CD4-positive, alpha-beta memory T cell (primary cell): ENCODE measurements around the gene FOXC1. TPM values are rescaled to one million over a fixed set of nuclear protein-coding genes. Genes with fewer than 3 reads are reported as not detected.

Experiments used
- CTCF ChIA-PET: fragments of 350-600 bp; sonication (Branson Sonifier 250); formaldehyde crosslinking; loops from one replicate; lab custom pipeline; 2021; ENCODE audit warnings: inconsistent platforms; ENCODE audit not compliant: partially characterized antibody; lab: Charles Lee
- POLR2A ChIA-PET: fragments of 350-600 bp; sonication (Branson Sonifier 250); formaldehyde crosslinking; loops from one replicate; lab custom pipeline; 2021; ENCODE audit not compliant: partially characterized antibody; lab: Charles Lee
- DNase-seq, 5 donors: peaks; one replicate each; pipeline versions ENCODE4 v3.0.0 to v3.0.0-alpha.2; 2020 to 2022; ENCODE audit warnings: mixed read lengths in 1 of 5
- H3K27ac ChIP-seq: one replicate; pipeline ENCODE4 v1.7.0; 2013; ENCODE audit warnings: low read depth, low read length
- H3K27me3 ChIP-seq: 2 replicates; pipeline ENCODE4 v1.7.0; 2013; ENCODE audit warnings: mild to moderate bottlenecking, low read length, moderate library complexity; ENCODE audit not compliant: insufficient read depth
- H3K36me3 ChIP-seq: 2 replicates; pipeline ENCODE4 v1.7.0; 2013; ENCODE audit warnings: mild to moderate bottlenecking, low read length, moderate library complexity; ENCODE audit not compliant: insufficient read depth
- H3K4me1 ChIP-seq: 2 replicates; pipeline ENCODE4 v1.7.0; 2013; ENCODE audit warnings: mild to moderate bottlenecking, low read length, moderate library complexity; ENCODE audit not compliant: insufficient read depth
- H3K4me3 ChIP-seq, 2 donors: one replicate each; pipeline ENCODE4 v1.7.0; 2013; ENCODE audit warnings: low read length in 2 of 2, mild to moderate bottlenecking in 1 of 2
- H3K9me3 ChIP-seq, 2 donors: one replicate each; pipeline ENCODE4 v1.7.0; 2013; ENCODE audit warnings: low read length in 2 of 2, control low read depth in 1 of 2; ENCODE audit not compliant: control insufficient read depth in 1 of 2
- H3K27ac Mint-ChIP-seq, 7 donors: one replicate each; pipeline ENCODE4 v1.8.0; 2020 to 2021; ENCODE audit warnings: mixed read lengths in 7 of 7, mild to moderate bottlenecking in 6 of 7, inconsistent platforms in 3 of 7, moderate library complexity in 3 of 7
- H3K27me3 Mint-ChIP-seq, 2 donors: one replicate each; pipeline ENCODE4 v1.8.0; 2020 to 2021; ENCODE audit warnings: mixed read lengths in 2 of 2
- H3K36me3 Mint-ChIP-seq, 2 donors: one replicate each; pipeline ENCODE4 v1.8.0; 2020 to 2021; ENCODE audit warnings: mixed read lengths in 2 of 2, inconsistent platforms in 1 of 2, mild to moderate bottlenecking in 1 of 2
- H3K4me1 Mint-ChIP-seq, 4 donors: one replicate each; pipeline ENCODE4 v1.8.0; 2020 to 2021; ENCODE audit warnings: mixed read lengths in 4 of 4, mild to moderate bottlenecking in 1 of 4
- H3K4me3 Mint-ChIP-seq, 8 donors: one replicate each; pipeline ENCODE4 v1.8.0; 2020 to 2021; ENCODE audit warnings: mixed read lengths in 8 of 8, mild to moderate bottlenecking in 7 of 8, moderate library complexity in 6 of 8, inconsistent platforms in 3 of 8
- H3K9me3 Mint-ChIP-seq, 8 donors: one replicate each; pipeline ENCODE4 v1.8.0; 2020 to 2021; ENCODE audit warnings: mixed read lengths in 8 of 8, mild to moderate bottlenecking in 5 of 8, inconsistent platforms in 3 of 8, moderate library complexity in 1 of 8
- intact Hi-C: fragments of 100-400 bp; cut with micrococcal nuclease; formaldehyde crosslinking; loops from one replicate; pipeline ENCODE4 v1.15.1; 2023
- polyA plus RNA-seq, 2 donors: library from polyadenylated mRNA; unstranded; fragments of 300-500 nt; fragmentation: Illumina TruSeq; gene quantifications; one replicate each; pipeline ENCODE4 v1.2.3, GENCODE V29; 2021
- total RNA-seq, 2 experiments: library from RNA; stranded (reverse); gene quantifications; one replicate each; pipeline ENCODE4 v1.2.3, GENCODE V29; 2021

Gene FOXC1
- total and polyA plus RNA-seq, 4 experiments from 2014 or later = not detected

GRCh38 chr6:1577146-1577680 is 32.5 kb upstream of the FOXC1 start:
- H3K9me3 ChIP-seq = no peaks in the 10 kb centered on the region
- no peak overlapping the region for H3K4me3 Mint-ChIP-seq
- no peak overlapping the region for H3K27ac ChIP-seq
- peaks cover 5 to 16% of the 10 kb centered on the region in 2 donors for H3K27me3 Mint-ChIP-seq
- intact Hi-C loops = no loop called here
- POLR2A ChIA-PET = no interaction called here
- peaks cover 5% of the 10 kb centered on the region for H3K27me3 ChIP-seq
- peaks cover 0 to 3% (median 0%) of the 10 kb centered on the region in 8 donors for H3K9me3 Mint-ChIP-seq
- DNase-seq = no peak
- H3K27ac Mint-ChIP-seq = no peak overlapping the region
- no peak overlapping the region for H3K4me3 ChIP-seq
- CTCF ChIA-PET = interaction anchor here (1.4 to 1.5 kb wide), 2 partner anchors 13 to 30 kb away, joined by 3 read pairs; no protein-coding TSS in a partner anchor
- no peaks in the 10 kb centered on the region for H3K4me1 Mint-ChIP-seq
- H3K36me3 ChIP-seq = no peaks in the 10 kb centered on the region
- no peaks in the 10 kb centered on the region for H3K4me1 ChIP-seq
- no peaks in the 10 kb centered on the region for H3K36me3 Mint-ChIP-seq

- Histone ChIP-seq H3K9me3 (no peaks in the 10 kb centered on the region), H3K27ac (no peak overlapping the region), H3K4me1 (no peaks in the 10 kb centered on the region), H3K36me3 (no peaks in the 10 kb centered on the region), H3K27me3 (peaks cover 5% of the 10 kb centered on the region), H3K4me3 (no peak overlapping the region)
- H3K9me3 Mint-ChIP-seq = no peaks in the 10 kb centered on the region
- no peaks in the 10 kb centered on the region for H3K36me3 Mint-ChIP-seq
- H3K4me3 Mint-ChIP-seq = no peak overlapping the region
- H3K27me3 Mint-ChIP-seq = peaks cover 5 to 18% of the 10 kb centered on the region in 2 donors
- POLR2A ChIA-PET = no interaction called here
- no peak for DNase-seq
- intact Hi-C loops = no loop called here
- no peak overlapping the region for H3K27ac Mint-ChIP-seq
- CTCF ChIA-PET = interaction anchor here (1.5 kb wide), 1 partner anchor 14 kb away, joined by 3 read pairs; no protein-coding TSS in a partner anchor
- no peaks in the 10 kb centered on the region for H3K4me1 Mint-ChIP-seq
These were observed 31.6 kb upstream of the FOXC1 start for GRCh38 chr6:1577896-1578745.

GRCh38 chr6:1579096-1579495 is 30.6 kb upstream of the FOXC1 start:
- Histone ChIP-seq H3K9me3 (no peaks in the 10 kb centered on the region), H3K4me3 (no peak overlapping the region), H3K27me3 (peaks cover 5% of the 10 kb centered on the region), H3K4me1 (no peaks in the 10 kb centered on the region), H3K27ac (no peak overlapping the region), H3K36me3 (no peaks in the 10 kb centered on the region)
- peaks cover 5 to 20% of the 10 kb centered on the region in 2 donors for H3K27me3 Mint-ChIP-seq
- H3K4me3 Mint-ChIP-seq = no peak overlapping the region
- POLR2A ChIA-PET = no interaction called here
- intact Hi-C loops = no loop called here
- CTCF ChIA-PET = interaction anchor here (1.1 kb wide), 1 partner anchor 1171 kb away, joined by 4 read pairs; no protein-coding TSS in a partner anchor
- no peak for DNase-seq
- no peak overlapping the region for H3K27ac Mint-ChIP-seq
- H3K4me1 Mint-ChIP-seq = no peaks in the 10 kb centered on the region
- no peaks in the 10 kb centered on the region for H3K36me3 Mint-ChIP-seq
- no peaks in the 10 kb centered on the region for H3K9me3 Mint-ChIP-seq

- no peaks in the 10 kb centered on the region for H3K9me3 Mint-ChIP-seq
- no peaks in the 10 kb centered on the region for H3K4me1 Mint-ChIP-seq
- ChIA-PET CTCF (interaction anchor here (0.9 to 1.1 kb wide), 3 partner anchors 12 to 1170 kb away, joined by 3 to 4 read pairs (median 3); no protein-coding TSS in a partner anchor), POLR2A (no interaction called here)
- Histone ChIP-seq H3K36me3 (no peaks in the 10 kb centered on the region), H3K4me3 (no peak overlapping the region), H3K27ac (no peak overlapping the region), H3K27me3 (peaks cover 5% of the 10 kb centered on the region), H3K4me1 (no peaks in the 10 kb centered on the region), H3K9me3 (no peaks in the 10 kb centered on the region)
- H3K4me3 Mint-ChIP-seq = no peak overlapping the region
- no peaks in the 10 kb centered on the region for H3K36me3 Mint-ChIP-seq
- no peak for DNase-seq
- H3K27me3 Mint-ChIP-seq = peaks cover 4 to 16% of the 10 kb centered on the region in 2 donors
- intact Hi-C loops = no loop called here
- H3K27ac Mint-ChIP-seq = no peak overlapping the region
These were observed 29.6 kb upstream of the FOXC1 start for GRCh38 chr6:1580109-1580508.

GRCh38 chr6:1580585-1580984 is 29.1 kb upstream of the FOXC1 start:
- no peak overlapping the region for H3K27ac ChIP-seq
- DNase-seq = no peak
- CTCF ChIA-PET = interaction anchor here (1.0 kb wide), 2 partner anchors 12 to 57 kb away, joined by 3 read pairs; no protein-coding TSS in a partner anchor
- no peaks in the 10 kb centered on the region for H3K36me3 Mint-ChIP-seq
- no peaks in the 10 kb centered on the region for H3K4me1 Mint-ChIP-seq
- intact Hi-C loops = no loop called here
- peaks cover 5 to 15% of the 10 kb centered on the region in 2 donors for H3K27me3 Mint-ChIP-seq
- H3K4me3 Mint-ChIP-seq = no peak overlapping the region
- POLR2A ChIA-PET = no interaction called here
- peaks cover 5% of the 10 kb centered on the region for H3K27me3 ChIP-seq
- no peaks in the 10 kb centered on the region for H3K4me1 ChIP-seq
- no peaks in the 10 kb centered on the region for H3K36me3 ChIP-seq
- no peak overlapping the region for H3K4me3 ChIP-seq
- H3K27ac Mint-ChIP-seq = no peak overlapping the region
- H3K9me3 ChIP-seq = no peaks in the 10 kb centered on the region
- no peaks in the 10 kb centered on the region for H3K9me3 Mint-ChIP-seq

GRCh38 chr6:1581120-1581991 is 28.4 kb upstream of the FOXC1 start:
- POLR2A ChIA-PET = no interaction called here
- no peak overlapping the region for H3K27ac ChIP-seq
- H3K9me3 Mint-ChIP-seq = no peaks in the 10 kb centered on the region

More at GRCh38 chr6:1581120-1581991, 28.4 kb upstream of the FOXC1 start:
- intact Hi-C loops = no loop called here
- no peak overlapping the region for H3K4me3 ChIP-seq
- Mint-ChIP-seq H3K27ac (no peak overlapping the region), H3K4me1 (no peaks in the 10 kb centered on the region), H3K27me3 (peaks cover 4 to 12% of the 10 kb centered on the region in 2 donors), H3K36me3 (no peaks in the 10 kb centered on the region), H3K4me3 (no peak overlapping the region)
- no peaks in the 10 kb centered on the region for H3K9me3 ChIP-seq
- H3K27me3 ChIP-seq = peaks cover 5% of the 10 kb centered on the region
- DNase-seq = no peak
- H3K4me1 ChIP-seq = no peaks in the 10 kb centered on the region
- H3K36me3 ChIP-seq = no peaks in the 10 kb centered on the region
- CTCF ChIA-PET = interaction anchor here (1.0 kb wide), 1 partner anchor 58 kb away, joined by 3 read pairs; no protein-coding TSS in a partner anchor
